AG10803 (cell line): ENCODE results near the gene NUP93.

Source experiments
- DNase-seq: peaks from one replicate; pipeline ENCODE4 v3.0.0; 2010; ENCODE audit warnings: low read depth
- H3K4me3 ChIP-seq: 2 replicates; pipeline ENCODE4 v1.5.1; 2011; ENCODE audit warnings: mild to moderate bottlenecking, low read length, control low read depth
- CTCF ChIP-seq: conservative IDR thresholded peaks from 2 replicates; pipeline ENCODE4 v1.5.1; 2011; ENCODE audit warnings: mild to moderate bottlenecking, low read length, control low read depth, inconsistent platforms

Gene NUP93

GRCh38 chr16:56775162-56775561, 45.2 kb downstream of the NUP93 start:
- TF ChIP-seq CTCF: no peak
- DNase-seq: no peak
- no peak overlapping the region for H3K4me3 ChIP-seq

DNA sequence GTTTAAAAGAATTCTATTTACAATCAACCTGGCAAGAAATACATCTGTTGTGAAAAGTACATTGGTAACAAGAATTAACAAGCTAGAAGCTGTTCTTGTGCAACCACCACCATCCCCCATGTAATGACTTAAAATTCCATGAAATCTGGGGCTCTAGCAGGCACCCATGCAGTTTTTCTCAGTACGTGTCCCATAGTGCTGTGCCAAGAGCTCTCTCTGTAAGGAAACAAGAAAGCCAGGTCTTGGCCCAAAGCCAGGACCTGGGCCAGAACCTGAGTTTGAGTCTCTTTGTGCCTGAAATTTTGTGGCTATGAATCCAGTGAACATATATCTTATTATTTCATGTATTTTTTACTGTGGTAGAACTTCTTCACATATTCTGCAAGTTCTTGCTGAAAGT, 46.6 kb downstream of the NUP93 start:
- TF ChIP-seq CTCF: no peak

DNA sequence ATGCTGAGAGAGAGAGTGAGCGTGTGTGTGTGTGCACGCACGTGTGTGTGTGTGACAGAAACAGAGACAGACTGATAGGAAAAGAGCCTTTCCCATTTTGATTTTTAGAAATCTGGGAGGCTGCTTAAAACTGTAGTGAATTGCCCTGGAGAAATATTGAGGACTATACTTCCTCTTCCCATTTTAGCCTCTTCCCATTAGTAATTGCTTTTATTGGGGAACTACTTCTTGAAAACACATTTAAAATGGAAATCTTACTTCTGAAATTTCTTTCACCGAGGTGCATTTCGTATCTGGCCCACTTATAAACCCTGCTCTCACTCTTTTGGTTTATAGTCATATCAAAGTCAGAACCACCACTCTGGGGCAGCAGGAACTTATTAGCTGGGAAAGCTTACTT, 47.1 kb downstream of the NUP93 start:
- no peak for TF ChIP-seq CTCF
- no peak overlapping the region for H3K4me3 ChIP-seq
- DNase-seq: no peak

More for the DNA sequence above, 46.6 kb downstream of the NUP93 start:
- DNase-seq: peak; percentile 82
- H3K4me3 ChIP-seq: no peak overlapping the region

DNA sequence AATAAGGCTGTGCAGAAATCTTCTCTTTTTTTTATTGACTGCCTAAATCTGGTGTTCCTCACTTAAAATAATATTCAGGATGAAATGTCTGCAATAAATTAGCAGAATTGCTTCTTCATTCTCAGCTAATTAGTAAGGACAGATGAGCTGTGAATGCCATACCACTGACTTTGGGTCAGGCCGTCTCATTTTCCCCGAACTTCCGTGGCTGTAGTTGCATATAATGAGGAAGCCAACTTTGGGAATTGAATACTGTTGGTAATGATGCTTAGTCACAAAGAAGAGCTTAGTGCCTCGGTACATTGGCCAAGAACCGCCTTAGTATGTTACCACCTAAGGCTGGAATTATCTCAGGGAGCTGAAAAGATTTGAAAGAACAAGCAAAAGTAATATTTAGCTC, 47.6 kb downstream of the NUP93 start:
- peak; percentile 65 for DNase-seq
- no peak for TF ChIP-seq CTCF
- no peak overlapping the region for H3K4me3 ChIP-seq

- H3K4me3 ChIP-seq: no peak overlapping the region
- DNase-seq: no peak
- TF ChIP-seq CTCF: no peak
Measured at GRCh38 chr16:56779906-56780305, 50.0 kb downstream of the NUP93 start.

GRCh38 chr16:56780646-56781045, 50.7 kb downstream of the NUP93 start:
- no peak for TF ChIP-seq CTCF

GRCh38 chr16:56781528-56781961, 51.6 kb downstream of the NUP93 start:
- no peak overlapping the region for H3K4me3 ChIP-seq
- no peak for DNase-seq
- no peak for TF ChIP-seq CTCF

More at GRCh38 chr16:56780646-56781045, 50.7 kb downstream of the NUP93 start:
- DNase-seq: peak; percentile 8
- H3K4me3 ChIP-seq: no peak overlapping the region
